ENCODE measurements around the gene CNKSR3.

CNKSR3 gene

GRCh38 chr6:154478021-154478700 lies 32.3 kb downstream of the CNKSR3 start:
- no peak for DNase-seq

GRCh38 chr6:154476494-154476893 lies 34.0 kb downstream of the CNKSR3 start:
- no peak for DNase-seq

GRCh38 chr6:154474648-154475428 lies 35.6 kb downstream of the CNKSR3 start:
- no peak for DNase-seq

GRCh38 chr6:154473324-154473723 lies 37.2 kb downstream of the CNKSR3 start:
- no peak for DNase-seq

GRCh38 chr6:154471609-154472362 lies 38.7 kb downstream of the CNKSR3 start:
- DNase-seq, result no peak

GRCh38 chr6:154469306-154469935 lies 41.1 kb downstream of the CNKSR3 start:
- no peak for DNase-seq

GRCh38 chr6:154468760-154469159 lies 41.7 kb downstream of the CNKSR3 start:
- DNase-seq, result no peak

GRCh38 chr6:154466971-154467679 lies 43.4 kb downstream of the CNKSR3 start:
- DNase-seq, result no peak

GRCh38 chr6:154466139-154466538 lies 44.3 kb downstream of the CNKSR3 start:
- DNase-seq, result no peak

GRCh38 chr6:154463573-154464419 lies 46.7 kb downstream of the CNKSR3 start:
- no peak for DNase-seq

GRCh38 chr6:154462425-154462824 lies 48.1 kb downstream of the CNKSR3 start:
- no peak for DNase-seq

- no peak for DNase-seq
These were observed 49.1 kb downstream of the CNKSR3 start for GRCh38 chr6:154461348-154461747.

GRCh38 chr6:154460306-154461071 lies 50.0 kb downstream of the CNKSR3 start:
- no peak for DNase-seq

GRCh38 chr6:154459513-154459912 lies 51.0 kb downstream of the CNKSR3 start:
- DNase-seq, result no peak

- DNase-seq, result no peak
These were observed 51.7 kb downstream of the CNKSR3 start for GRCh38 chr6:154458565-154459470.

GRCh38 chr6:154457881-154458284 lies 52.6 kb downstream of the CNKSR3 start:
- no peak for DNase-seq

GRCh38 chr6:154457046-154457713 lies 53.3 kb downstream of the CNKSR3 start:
- DNase-seq, result no peak

GRCh38 chr6:154453329-154453728 lies 57.2 kb downstream of the CNKSR3 start:
- DNase-seq, result no peak

- DNase-seq, result no peak
These were observed 60.0 kb downstream of the CNKSR3 start for GRCh38 chr6:154450498-154450897.

Measured in T-helper 1 cell (primary cell).